ENCODE data around the gene RBM42.
"Not testable (repeated sequence)": the region's sequence is repeated elsewhere in the genome, so short reads cannot be mapped to it uniquely, and the experiment has no call there.

Gene RBM42

DNA sequence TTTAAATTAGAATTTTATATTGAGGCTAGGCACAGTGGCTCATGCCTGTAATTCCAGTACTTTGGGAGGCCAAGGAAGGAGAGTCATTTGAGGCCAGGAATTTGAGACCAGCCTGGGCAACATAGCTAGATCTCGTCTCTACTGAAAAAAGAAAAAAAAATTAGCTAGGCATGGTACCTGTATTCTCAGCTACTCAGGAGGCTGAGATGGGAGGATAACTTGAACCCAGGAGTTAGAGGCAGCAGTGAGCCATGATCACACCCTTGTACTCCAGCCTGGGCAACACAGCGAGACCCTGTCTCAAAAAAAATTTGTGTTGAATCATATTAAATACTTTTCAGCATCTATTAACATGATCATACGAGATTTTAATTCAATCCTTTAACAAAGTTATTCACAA is 38.0 kb upstream of the RBM42 start:
- H3K23ac ChIP-seq (ENCODE audit: low read length), result no peak overlapping the region
- H3K36me3 ChIP-seq (ENCODE audit: control insufficient read depth in 1 of 2, insufficient read depth in 2 of 2, low read length in 2 of 2), result no peaks in the 10 kb centered on the region
- no peak overlapping the region for H2BK120ac ChIP-seq (ENCODE audit: insufficient read depth, low read length, poor library complexity)
- H3K18ac ChIP-seq (ENCODE audit: low read length), result no peak overlapping the region
- no peaks in the 10 kb centered on the region for H3K4me1 ChIP-seq (ENCODE audit: control insufficient read depth in 1 of 2, insufficient read depth in 2 of 2, low read length in 2 of 2)
- H2AK5ac ChIP-seq (ENCODE audit: low read length), result no peak overlapping the region
- H2BK12ac ChIP-seq (ENCODE audit: low read length), result no peak overlapping the region
- no peaks in the 10 kb centered on the region for H3K79me1 ChIP-seq (ENCODE audit: low read length)
- H4K12ac ChIP-seq (ENCODE audit: low read depth, low read length), result no peak overlapping the region
- no CpG with 5 or more reads among the region's 3 CpGs for WGBS (ENCODE audit: extremely low coverage, insufficient coverage, insufficient read length)
- peaks cover 4% of the 10 kb centered on the region for H3K9me3 ChIP-seq (ENCODE audit: insufficient read depth, low read depth, low read length)
- no peak overlapping the region for H3K9ac ChIP-seq (ENCODE audit: low read length)
- H2BK5ac ChIP-seq (ENCODE audit: low read depth, low read length, poor library complexity), result no peak overlapping the region
- H3K79me2 ChIP-seq (ENCODE audit: control insufficient read depth, insufficient read depth, low read length, poor library complexity), result no peaks in the 10 kb centered on the region
- H3K4ac ChIP-seq (ENCODE audit: low read depth, low read length), result no peak overlapping the region
- H3K27ac ChIP-seq (ENCODE audit: low read depth, low read length), result no peak overlapping the region
- H4K91ac ChIP-seq (ENCODE audit: low read depth, low read length), result no peak overlapping the region
- no peak overlapping the region for H3K14ac ChIP-seq (ENCODE audit: low read length)
- DNase-seq, result no peak
- no peaks in the 10 kb centered on the region for H3K27me3 ChIP-seq (ENCODE audit: insufficient read depth, low read length)
- no peak overlapping the region for H3K4me2 ChIP-seq (ENCODE audit: low read length)
- no peak overlapping the region for H2AFZ ChIP-seq (ENCODE audit: insufficient read depth, low read length, poor library complexity)
- H4K8ac ChIP-seq (ENCODE audit: low read depth, low read length), result no peak overlapping the region
- H3K4me3 ChIP-seq (ENCODE audit: low read depth, low read length), result no peak overlapping the region

DNA sequence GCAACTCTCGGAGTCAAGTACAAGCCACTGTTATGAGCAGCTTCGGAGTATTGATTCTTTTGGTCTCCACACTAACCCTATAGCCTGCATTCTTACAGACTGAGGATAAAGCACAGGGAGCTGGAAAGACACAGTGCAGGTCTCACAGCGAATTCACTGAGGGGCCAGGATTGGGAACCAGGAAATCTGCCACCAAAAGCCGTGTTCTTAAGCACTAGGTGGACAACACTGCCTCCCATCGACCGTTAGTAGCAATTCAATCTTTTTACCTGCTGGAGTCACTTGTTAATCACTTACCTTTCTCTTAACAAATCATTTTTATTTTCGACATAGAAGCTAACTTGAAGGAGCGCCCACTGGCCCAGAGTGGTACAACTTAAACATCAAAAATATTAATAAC is 36.6 kb upstream of the RBM42 start:
- Histone ChIP-seq H3K4me2 (ENCODE audit: low read length) (no peak overlapping the region), H3K36me3 (ENCODE audit: control insufficient read depth in 1 of 2, insufficient read depth in 2 of 2, low read length in 2 of 2) (no peaks in the 10 kb centered on the region), H3K4ac (ENCODE audit: low read depth, low read length) (no peak overlapping the region), H4K8ac (ENCODE audit: low read depth, low read length) (no peak overlapping the region), H3K18ac (ENCODE audit: low read length) (no peak overlapping the region), H2AFZ (ENCODE audit: insufficient read depth, low read length, poor library complexity) (no peak overlapping the region), H3K9me3 (ENCODE audit: insufficient read depth, low read depth, low read length) (no peaks in the 10 kb centered on the region), H3K14ac (ENCODE audit: low read length) (no peak overlapping the region), H3K79me2 (ENCODE audit: control insufficient read depth, insufficient read depth, low read length, poor library complexity) (no peaks in the 10 kb centered on the region), H3K23ac (ENCODE audit: low read length) (no peak overlapping the region), H3K4me3 (ENCODE audit: low read depth, low read length) (no peak overlapping the region), H2BK12ac (ENCODE audit: low read length) (no peak overlapping the region), H3K9ac (ENCODE audit: low read length) (no peak overlapping the region), H3K79me1 (ENCODE audit: low read length) (no peaks in the 10 kb centered on the region), H3K4me1 (ENCODE audit: control insufficient read depth in 1 of 2, insufficient read depth in 2 of 2, low read length in 2 of 2) (no peaks in the 10 kb centered on the region), H2BK120ac (ENCODE audit: insufficient read depth, low read length, poor library complexity) (no peak overlapping the region), H4K91ac (ENCODE audit: low read depth, low read length) (no peak overlapping the region), H4K12ac (ENCODE audit: low read depth, low read length) (no peak overlapping the region), H2BK5ac (ENCODE audit: low read depth, low read length, poor library complexity) (no peak overlapping the region), H3K27ac (ENCODE audit: low read depth, low read length) (no peak overlapping the region), H3K27me3 (ENCODE audit: insufficient read depth, low read length) (no peaks in the 10 kb centered on the region), H2AK5ac (ENCODE audit: low read length) (no peak overlapping the region)
- DNase-seq, result peak in 1 of 2 donors; percentile 49
- WGBS (ENCODE audit: extremely low coverage, insufficient coverage, insufficient read length), result no CpG with 5 or more reads among the region's 8 CpGs

DNA sequence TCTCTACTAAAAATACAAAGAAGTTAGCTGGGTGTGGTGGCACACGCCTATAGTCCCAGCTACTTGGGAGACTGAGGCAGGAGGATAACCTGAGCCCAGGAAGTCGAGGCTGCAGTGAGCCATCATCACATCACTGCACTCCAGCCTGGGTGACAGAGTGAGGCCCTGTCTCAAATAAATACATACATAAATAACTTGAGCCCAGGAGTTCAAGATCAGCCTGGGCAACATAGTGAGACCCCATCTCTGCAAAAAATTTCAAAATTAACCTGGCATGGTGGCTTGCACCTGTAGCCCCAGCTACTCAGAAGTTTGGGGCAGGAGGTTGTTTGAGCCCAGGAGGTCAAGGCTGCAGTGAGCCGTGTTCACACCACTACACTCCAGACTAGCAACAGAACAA is 33.8 kb upstream of the RBM42 start:
- not testable (repeated sequence) for H3K9me3 ChIP-seq (ENCODE audit: insufficient read depth, low read depth, low read length); H3K36me3 ChIP-seq (ENCODE audit: control insufficient read depth in 1 of 2, insufficient read depth in 2 of 2, low read length in 2 of 2); H3K27ac ChIP-seq (ENCODE audit: low read depth, low read length); H2BK5ac ChIP-seq (ENCODE audit: low read depth, low read length, poor library complexity); H4K12ac ChIP-seq (ENCODE audit: low read depth, low read length); H3K4me3 ChIP-seq (ENCODE audit: low read depth, low read length); H4K91ac ChIP-seq (ENCODE audit: low read depth, low read length); H4K8ac ChIP-seq (ENCODE audit: low read depth, low read length); H3K4ac ChIP-seq (ENCODE audit: low read depth, low read length); H2AK5ac ChIP-seq (ENCODE audit: low read length); H3K4me2 ChIP-seq (ENCODE audit: low read length); H3K14ac ChIP-seq (ENCODE audit: low read length); H3K79me1 ChIP-seq (ENCODE audit: low read length); H3K79me2 ChIP-seq (ENCODE audit: control insufficient read depth, insufficient read depth, low read length, poor library complexity); H3K27me3 ChIP-seq (ENCODE audit: insufficient read depth, low read length); H3K9ac ChIP-seq (ENCODE audit: low read length); H2AFZ ChIP-seq (ENCODE audit: insufficient read depth, low read length, poor library complexity); H2BK12ac ChIP-seq (ENCODE audit: low read length); DNase-seq; H3K18ac ChIP-seq (ENCODE audit: low read length); H2BK120ac ChIP-seq (ENCODE audit: insufficient read depth, low read length, poor library complexity); H3K4me1 ChIP-seq (ENCODE audit: control insufficient read depth in 1 of 2, insufficient read depth in 2 of 2, low read length in 2 of 2); H3K23ac ChIP-seq (ENCODE audit: low read length)
- no CpG with 5 or more reads among the region's 3 CpGs for WGBS (ENCODE audit: extremely low coverage, insufficient coverage, insufficient read length)

DNA sequence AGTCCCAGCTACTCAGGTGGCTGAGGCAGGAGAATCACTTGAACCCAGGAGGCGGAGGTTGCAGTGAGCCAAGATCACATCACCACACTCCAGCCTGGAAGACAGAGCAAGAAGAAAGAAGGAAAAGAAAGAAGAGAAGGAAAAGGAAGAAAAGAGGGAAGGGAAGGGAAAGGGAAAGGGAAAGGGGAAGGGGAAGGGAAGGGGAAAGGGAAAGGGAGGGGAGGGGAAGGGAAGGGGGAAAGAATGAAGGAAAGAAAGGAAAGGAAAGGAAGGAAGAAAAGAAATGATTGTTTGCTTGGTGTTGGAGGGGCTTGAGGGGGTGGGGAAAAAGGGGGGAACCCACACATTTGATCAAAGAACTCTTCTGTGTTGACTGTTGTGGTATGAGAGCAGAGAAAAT is 32.9 kb upstream of the RBM42 start:
- Histone ChIP-seq H2BK5ac (ENCODE audit: low read depth, low read length, poor library complexity) (no peak overlapping the region), H3K18ac (ENCODE audit: low read length) (no peak overlapping the region), H3K79me1 (ENCODE audit: low read length) (no peaks in the 10 kb centered on the region), H3K4me2 (ENCODE audit: low read length) (no peak overlapping the region), H3K23ac (ENCODE audit: low read length) (no peak overlapping the region), H2BK120ac (ENCODE audit: insufficient read depth, low read length, poor library complexity) (no peak overlapping the region), H3K4me3 (ENCODE audit: low read depth, low read length) (no peak overlapping the region), H4K91ac (ENCODE audit: low read depth, low read length) (no peak overlapping the region), H3K14ac (ENCODE audit: low read length) (no peak overlapping the region), H3K27ac (ENCODE audit: low read depth, low read length) (no peak overlapping the region), H3K9ac (ENCODE audit: low read length) (no peak overlapping the region), H3K36me3 (ENCODE audit: control insufficient read depth in 1 of 2, insufficient read depth in 2 of 2, low read length in 2 of 2) (no peaks in the 10 kb centered on the region), H3K9me3 (ENCODE audit: insufficient read depth, low read depth, low read length) (no peaks in the 10 kb centered on the region), H3K27me3 (ENCODE audit: insufficient read depth, low read length) (no peaks in the 10 kb centered on the region), H2AFZ (ENCODE audit: insufficient read depth, low read length, poor library complexity) (no peak overlapping the region), H3K4me1 (ENCODE audit: control insufficient read depth in 1 of 2, insufficient read depth in 2 of 2, low read length in 2 of 2) (no peaks in the 10 kb centered on the region), H4K8ac (ENCODE audit: low read depth, low read length) (no peak overlapping the region), H4K12ac (ENCODE audit: low read depth, low read length) (no peak overlapping the region), H3K79me2 (ENCODE audit: control insufficient read depth, insufficient read depth, low read length, poor library complexity) (no peaks in the 10 kb centered on the region), H2AK5ac (ENCODE audit: low read length) (no peak overlapping the region), H2BK12ac (ENCODE audit: low read length) (no peak overlapping the region), H3K4ac (ENCODE audit: low read depth, low read length) (no peak overlapping the region)
- WGBS (ENCODE audit: extremely low coverage, insufficient coverage, insufficient read length), result no CpG with 5 or more reads among the region's 1 CpG
- no peak for DNase-seq
